Retinal pigment epithelial cell (primary cell): ENCODE results near the gene FBXO4.

ENCODE experiments used
- DNase-seq: peaks from one replicate; pipeline ENCODE4 v3.0.0-alpha.2; 2010; ENCODE audit warnings: low read depth
- H3K4me3 ChIP-seq: 2 replicates; pipeline ENCODE4 v1.5.1; 2011; ENCODE audit warnings: mild to moderate bottlenecking, low read length, control low read depth, moderate library complexity
- CTCF ChIP-seq: conservative IDR thresholded peaks from 2 replicates; pipeline ENCODE4 v1.5.1; 2011; ENCODE audit warnings: low read depth, low read length, control low read depth, inconsistent platforms

The FBXO4 gene

GRCh38 chr5:41951224-41951623 lies 26.1 kb downstream of the FBXO4 start:
- no peak for TF ChIP-seq CTCF
- H3K4me3 ChIP-seq: no peak overlapping the region
- DNase-seq: no peak

- TF ChIP-seq CTCF: no peak
- no peak overlapping the region for H3K4me3 ChIP-seq
- DNase-seq: no peak
These were observed 29.2 kb downstream of the FBXO4 start for GRCh38 chr5:41954286-41954685.

- H3K4me3 ChIP-seq: no peak overlapping the region
- no peak for DNase-seq
- TF ChIP-seq CTCF: no peak
These were observed 30.4 kb downstream of the FBXO4 start for GRCh38 chr5:41955432-41956024.

- H3K4me3 ChIP-seq: no peak overlapping the region
- TF ChIP-seq CTCF: no peak
- no peak for DNase-seq
These were observed 31.9 kb downstream of the FBXO4 start for GRCh38 chr5:41956943-41957342.

- H3K4me3 ChIP-seq: no peak overlapping the region
- no peak for TF ChIP-seq CTCF
- DNase-seq: no peak
These were observed 35.4 kb downstream of the FBXO4 start for GRCh38 chr5:41960481-41960880.

- TF ChIP-seq CTCF: no peak
- no peak for DNase-seq
- H3K4me3 ChIP-seq: no peak overlapping the region
These were observed 36.7 kb downstream of the FBXO4 start for GRCh38 chr5:41961736-41962135.

- no peak for DNase-seq
- no peak overlapping the region for H3K4me3 ChIP-seq
- TF ChIP-seq CTCF: no peak
These were observed 37.4 kb downstream of the FBXO4 start for GRCh38 chr5:41962491-41962890.
